HL-60/S4 treated with retinoic acid at 250 ng/mL for 4 days and 3 days (cell line): ENCODE results near the gene VWC2L.

Source experiments
- in situ Hi-C: fragments of 300-500 bp; cut with MboI; formaldehyde crosslinking; loops from 2 replicates; pipeline ENCODE4 v1.7.0; 2022; ENCODE audit warnings: low sequenced_read_pairs

VWC2L gene

DNA sequence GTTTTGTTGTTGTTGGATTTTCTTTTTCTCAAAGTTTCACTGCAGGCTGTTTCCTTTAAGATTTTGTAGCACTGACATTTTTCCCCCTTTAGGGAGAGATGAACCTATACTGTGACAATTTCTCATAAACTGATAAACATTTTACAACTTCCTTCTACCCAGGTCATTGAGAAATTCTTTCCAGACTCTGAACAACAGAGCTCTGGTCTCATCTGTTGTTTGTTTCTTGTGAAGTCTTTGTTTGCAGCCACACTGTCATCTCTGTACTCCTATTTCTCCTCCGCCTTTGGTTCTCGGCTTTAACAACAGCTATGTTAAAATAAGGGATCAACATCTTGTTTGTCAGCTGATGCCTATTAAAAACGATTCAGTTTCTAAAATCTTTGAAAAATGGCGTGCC lies 167.6 kb downstream of the VWC2L start:
- in situ Hi-C loops: no loop called here

GRCh38 chr2:214579035-214579434 lies 168.2 kb downstream of the VWC2L start:
- in situ Hi-C loops: no loop called here

- in situ Hi-C loops: no loop called here
Measured at GRCh38 chr2:214587442-214587841, 176.6 kb downstream of the VWC2L start.

DNA sequence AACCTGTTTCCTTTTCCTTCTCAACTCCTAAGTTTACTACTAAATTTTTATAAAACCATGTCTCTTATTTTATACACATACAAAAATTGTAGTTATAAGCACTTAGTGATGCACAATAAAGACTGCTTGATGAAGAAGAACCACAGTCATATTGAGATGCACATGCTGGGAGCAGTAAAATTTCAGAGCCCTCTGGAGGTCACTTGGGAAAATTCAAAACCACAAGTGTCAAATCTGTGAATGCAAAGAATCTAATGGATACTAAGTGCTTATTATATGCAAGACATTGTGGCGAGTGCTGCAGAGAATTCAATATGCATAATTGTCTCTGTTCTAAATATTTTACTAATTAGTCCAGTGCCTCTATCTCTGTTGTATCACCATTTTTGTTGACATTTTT lies 180.5 kb downstream of the VWC2L start:
- in situ Hi-C loops: no loop called here

GRCh38 chr2:214592011-214592410 lies 181.2 kb downstream of the VWC2L start:
- in situ Hi-C loops: no loop called here

- in situ Hi-C loops: no loop called here
Measured at GRCh38 chr2:214593727-214594126, 182.9 kb downstream of the VWC2L start.

DNA sequence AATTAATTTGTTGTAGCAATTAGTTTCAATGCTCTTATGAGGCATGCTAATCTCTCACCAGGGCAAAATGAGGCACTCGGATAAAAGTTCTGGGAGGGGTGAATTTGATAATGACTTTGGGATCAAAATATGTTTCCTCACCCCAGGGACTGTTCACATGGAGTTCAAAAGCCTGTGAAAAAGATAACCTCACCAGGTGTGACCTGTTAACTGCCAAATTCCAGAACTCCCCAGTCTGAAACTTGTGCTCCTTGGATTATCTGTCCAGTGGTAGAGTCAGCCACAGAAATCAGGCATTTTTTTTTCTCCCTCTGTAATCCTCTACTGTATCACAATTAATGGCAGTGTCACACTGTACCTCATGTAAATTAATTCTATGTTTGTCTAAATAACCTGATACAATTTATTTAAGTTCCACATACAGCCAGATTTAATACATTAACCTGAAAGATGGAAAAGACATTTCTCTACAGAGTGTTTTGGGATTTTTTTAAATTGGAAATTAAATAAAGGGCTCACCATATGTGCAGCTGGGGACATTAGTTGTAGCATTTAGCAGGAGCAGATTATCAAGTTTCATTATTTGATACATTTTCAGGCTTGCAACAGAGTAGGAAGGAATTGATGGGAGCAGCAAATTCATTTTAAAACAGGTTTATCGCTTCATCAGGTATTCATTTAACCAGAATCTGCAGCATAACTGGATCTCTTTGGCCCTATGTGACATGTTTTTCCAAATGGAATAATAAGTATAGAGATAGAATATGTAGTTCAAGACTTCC lies 191.2 kb downstream of the VWC2L start:
- in situ Hi-C loops: no loop called here

DNA sequence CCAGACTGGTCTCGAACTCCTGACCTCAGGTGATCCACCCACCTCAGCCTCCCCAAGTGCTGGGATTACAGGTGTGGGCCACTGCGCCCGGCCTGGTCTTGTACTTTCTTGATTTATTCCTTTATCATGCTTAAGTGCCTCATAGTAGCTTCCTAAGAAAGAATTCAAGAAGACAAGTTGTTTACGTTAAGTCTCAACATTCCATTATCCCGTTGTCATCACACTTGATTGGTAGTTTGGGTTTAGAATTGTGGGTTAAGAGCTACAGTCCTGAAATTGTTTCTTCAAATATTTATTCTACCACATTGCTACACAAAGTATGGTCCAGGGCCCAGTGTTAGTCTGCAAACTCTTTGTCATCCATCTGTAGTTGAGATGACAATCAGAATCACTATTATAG lies 194.0 kb downstream of the VWC2L start:
- in situ Hi-C loops: no loop called here

DNA sequence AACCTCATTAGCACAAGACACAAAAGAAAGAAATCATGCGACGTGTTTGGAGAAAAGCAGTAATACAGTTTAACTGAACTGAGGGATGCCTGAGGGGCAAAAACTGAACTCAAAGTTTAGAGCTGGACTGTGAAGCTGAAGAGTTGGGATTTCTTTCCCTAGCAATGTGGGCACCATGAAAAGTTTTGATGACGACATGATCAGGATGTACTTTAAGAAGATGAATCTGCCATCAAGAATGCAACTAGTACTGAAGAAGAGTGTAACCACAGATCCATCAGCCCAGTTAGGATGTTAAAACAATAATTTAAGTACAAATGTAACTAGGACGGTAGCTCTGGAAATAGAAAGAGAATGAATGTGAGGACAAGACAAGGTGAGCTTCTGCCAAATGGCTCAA lies 196.2 kb downstream of the VWC2L start:
- in situ Hi-C loops: no loop called here

DNA sequence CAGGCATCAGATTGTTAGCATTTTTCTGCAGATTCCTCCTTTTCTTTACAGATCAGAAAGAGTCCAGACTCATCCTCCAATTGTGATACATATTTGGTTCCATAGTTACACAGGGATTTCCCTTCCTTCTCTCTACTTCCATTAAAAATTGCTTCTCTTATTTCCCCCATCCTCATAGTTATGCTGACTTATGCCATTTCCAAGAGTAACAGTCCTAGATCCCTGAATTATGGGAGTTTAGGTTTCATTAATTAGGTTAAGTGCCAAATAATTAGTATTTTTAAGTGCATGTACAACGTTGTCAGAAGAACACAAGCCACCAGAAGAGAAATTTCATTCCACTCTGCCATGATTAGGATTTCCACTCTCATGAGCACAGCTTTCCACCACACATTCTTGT lies 200.2 kb downstream of the VWC2L start:
- in situ Hi-C loops: no loop called here

- in situ Hi-C loops: no loop called here
Measured at GRCh38 chr2:214624166-214624760, 213.4 kb downstream of the VWC2L start.

DNA sequence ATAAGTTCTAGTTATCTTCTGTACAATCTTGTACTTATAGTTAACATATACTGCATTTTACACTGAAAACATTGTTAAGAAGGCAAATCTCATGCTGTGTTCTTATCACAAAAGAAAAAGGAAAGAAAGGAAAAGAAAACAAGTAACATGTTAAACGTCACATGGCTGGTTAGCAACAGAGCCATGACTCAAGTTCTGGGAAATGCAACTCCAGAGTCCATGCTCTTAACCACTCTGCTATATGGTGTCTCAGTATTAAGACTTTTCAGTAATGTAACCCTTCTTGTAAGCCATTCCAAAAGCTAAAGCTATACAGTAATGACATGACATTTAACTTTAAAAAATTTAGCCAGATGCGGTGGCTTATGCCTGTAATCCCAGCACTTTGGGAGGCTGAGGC lies 217.2 kb downstream of the VWC2L start:
- in situ Hi-C loops: no loop called here
